GM13976 (cell line): ENCODE measurements around the gene GALP.
"Not testable (repeated sequence)": the region's sequence is repeated elsewhere in the genome, so short reads cannot be mapped to it uniquely, and the experiment has no call there.

Experiments used
- DNase-seq: peaks from one replicate; pipeline ENCODE4 v3.0.0; 2012; ENCODE audit warnings: low spot score
- in situ Hi-C: fragments of 300-500 bp; cut with MboI; formaldehyde crosslinking; loops from one replicate; pipeline ENCODE4 v1.12.0; 2022; ENCODE audit warnings: low sequenced_read_pairs, mixed read lengths, inconsistent platforms; ENCODE audit not compliant: unreplicated experiment
- TF ChIP-seq, protein P1 (sequence below): IDR thresholded peaks from 2 replicates; pipeline ENCODE4 v1.5.1; 2012; ENCODE audit warnings: borderline replicate concordance, mild to moderate bottlenecking; ENCODE audit not compliant: insufficient read depth; ENCODE audit errors: extremely low read depth, missing control alignments, control extremely low read depth

Gene GALP

DNA sequence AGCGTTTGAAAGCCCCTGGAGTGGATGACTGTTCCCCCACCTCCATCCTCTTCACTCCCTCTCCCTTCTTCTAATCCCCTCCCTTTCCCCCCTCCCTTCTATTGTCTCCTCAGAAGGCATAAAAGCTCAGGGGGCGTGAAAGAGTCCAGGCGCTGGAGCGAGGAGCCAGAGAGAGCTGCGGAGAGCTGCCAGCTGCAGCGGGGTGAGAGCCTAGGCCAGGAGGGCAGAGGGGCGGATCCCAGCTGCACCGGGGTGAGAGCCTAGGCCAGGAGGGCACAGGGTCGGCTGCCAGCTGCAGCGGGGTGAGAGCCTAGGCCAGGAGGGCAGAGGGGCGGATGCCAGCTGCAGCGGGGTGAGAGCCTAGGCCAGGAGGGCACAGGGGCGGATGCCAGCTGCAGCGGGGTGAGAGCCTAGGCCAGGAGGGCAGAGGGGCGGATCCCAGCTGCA lies at the start of gene GALP:
GALP (plus strand) TSS at position 148 of the 447 bp plus-strand sequence. CDS start 1,101 bp downstream, outside the sequence.
- in situ Hi-C loops: loop anchor here (10.0 kb wide), 1 partner anchor 101 kb away; no protein-coding TSS in a partner anchor
- not testable (repeated sequence) for DNase-seq

- TF ChIP-seq, protein P1, sequence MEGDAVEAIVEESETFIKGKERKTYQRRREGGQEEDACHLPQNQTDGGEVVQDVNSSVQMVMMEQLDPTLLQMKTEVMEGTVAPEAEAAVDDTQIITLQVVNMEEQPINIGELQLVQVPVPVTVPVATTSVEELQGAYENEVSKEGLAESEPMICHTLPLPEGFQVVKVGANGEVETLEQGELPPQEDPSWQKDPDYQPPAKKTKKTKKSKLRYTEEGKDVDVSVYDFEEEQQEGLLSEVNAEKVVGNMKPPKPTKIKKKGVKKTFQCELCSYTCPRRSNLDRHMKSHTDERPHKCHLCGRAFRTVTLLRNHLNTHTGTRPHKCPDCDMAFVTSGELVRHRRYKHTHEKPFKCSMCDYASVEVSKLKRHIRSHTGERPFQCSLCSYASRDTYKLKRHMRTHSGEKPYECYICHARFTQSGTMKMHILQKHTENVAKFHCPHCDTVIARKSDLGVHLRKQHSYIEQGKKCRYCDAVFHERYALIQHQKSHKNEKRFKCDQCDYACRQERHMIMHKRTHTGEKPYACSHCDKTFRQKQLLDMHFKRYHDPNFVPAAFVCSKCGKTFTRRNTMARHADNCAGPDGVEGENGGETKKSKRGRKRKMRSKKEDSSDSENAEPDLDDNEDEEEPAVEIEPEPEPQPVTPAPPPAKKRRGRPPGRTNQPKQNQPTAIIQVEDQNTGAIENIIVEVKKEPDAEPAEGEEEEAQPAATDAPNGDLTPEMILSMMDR: no peak
- no peak for DNase-seq
- in situ Hi-C loops: no loop called here
These were observed 48.6 kb upstream of the GALP start for GRCh38 chr19:56126983-56127780.

- in situ Hi-C loops: no loop called here
- TF ChIP-seq, protein P1: no peak
- no peak for DNase-seq
These were observed 45.8 kb upstream of the GALP start for GRCh38 chr19:56130006-56130405.

GRCh38 chr19:56131651-56132050 lies 44.2 kb upstream of the GALP start:
- TF ChIP-seq, protein P1: no peak
- no peak for DNase-seq
- in situ Hi-C loops: no loop called here

- TF ChIP-seq, protein P1: no peak
- DNase-seq: no peak
- in situ Hi-C loops: no loop called here
These were observed 43.4 kb upstream of the GALP start for GRCh38 chr19:56132316-56132822.

DNA sequence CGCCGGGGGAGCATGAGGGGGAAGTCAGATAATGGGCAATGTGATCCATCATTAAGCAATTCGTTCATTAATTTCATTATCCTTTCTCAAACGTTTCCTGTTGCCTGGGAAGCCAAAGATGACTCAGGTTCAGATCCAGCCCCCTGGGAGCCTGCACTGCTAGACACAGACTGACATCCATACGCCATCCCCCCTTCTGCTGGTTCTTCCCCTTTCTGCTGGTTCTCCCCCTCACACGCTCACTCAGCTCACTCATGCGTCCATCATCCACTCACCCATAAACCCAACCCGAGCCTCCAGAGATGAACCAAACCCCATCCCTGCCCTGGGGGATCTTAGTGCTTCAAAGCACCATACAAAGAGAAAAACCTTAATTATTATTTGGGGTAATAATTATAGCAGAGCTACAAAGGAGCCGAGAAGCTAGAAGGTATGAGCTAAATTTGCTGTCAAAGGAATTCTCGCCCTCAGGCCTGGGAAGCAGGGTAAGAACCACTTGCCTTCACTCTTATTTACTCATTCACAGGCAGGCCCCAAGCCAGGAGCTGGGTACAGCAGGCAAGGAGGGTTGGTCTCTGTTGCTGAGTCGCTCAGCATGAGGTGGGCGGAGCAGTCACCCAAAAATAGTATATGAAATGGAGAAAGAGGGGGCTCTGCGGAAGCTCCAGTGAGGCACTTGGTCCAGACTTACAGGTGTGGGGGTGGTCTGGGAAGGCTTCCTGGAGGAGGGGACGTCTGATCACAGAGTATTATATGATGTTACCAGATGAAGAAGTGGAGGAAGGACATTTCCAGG lies 41.8 kb upstream of the GALP start:
- DNase-seq: peak; percentile 73
- TF ChIP-seq, protein P1: no peak
- in situ Hi-C loops: no loop called here

DNA sequence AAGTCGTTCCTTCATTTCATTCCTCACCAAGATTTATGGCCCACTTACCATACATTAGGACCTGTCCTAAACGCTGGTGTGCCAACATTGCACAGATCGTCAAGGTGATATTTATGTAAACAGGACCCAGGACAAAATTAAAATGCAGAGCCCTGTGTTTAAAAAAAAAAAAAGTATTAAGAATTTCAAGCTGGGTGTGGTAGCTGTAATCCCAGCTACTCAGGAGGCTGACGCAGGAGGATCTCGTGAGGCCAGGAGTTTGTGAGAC lies 41.2 kb upstream of the GALP start:
- no peak for DNase-seq
- in situ Hi-C loops: no loop called here
- TF ChIP-seq, protein P1: no peak
